Dermis microvascular lymphatic vessel endothelial cell (primary cell): ENCODE results near the gene MUCL1. TPM values are rescaled to one million over a fixed set of nuclear protein-coding genes. Genes with fewer than 3 reads are reported as not detected.
A peak's percentile ranks its signal among the peaks of the same experiment; 100 is the strongest.
"Not testable (repeated sequence)": the region's sequence is repeated elsewhere in the genome, so short reads cannot be mapped to it uniquely, and the experiment has no call there.

Source experiments
- DNase-seq, 2 donors: peaks; one replicate each; pipeline versions ENCODE4 v3.0.0 to v3.0.0-alpha.2; 2010; ENCODE audit warnings: low read depth in 2 of 2
- total RNA-seq: library from RNA; depleted of rRNA; stranded (reverse); fragments of >200 nt; gene quantifications from 2 replicates; pipeline ENCODE4 v1.2.1, GENCODE V29; 2014

MUCL1 gene, protein sequence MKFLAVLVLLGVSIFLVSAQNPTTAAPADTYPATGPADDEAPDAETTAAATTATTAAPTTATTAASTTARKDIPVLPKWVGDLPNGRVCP
- not detected in 2 replicates for total RNA-seq

- DNase-seq = peak; percentile 22 to 64
Observed at GRCh38 chr12:54853933-54854538, at the start of gene MUCL1. Gene MUCL1, plus strand, starts transcription at chr12:54854516. Its CDS starts 67 bp downstream, at chr12:54854583.

- no peak for DNase-seq
Observed at GRCh38 chr12:54821676-54822075, 32.6 kb upstream of the MUCL1 start.

- no peak for DNase-seq
Observed at GRCh38 chr12:54824402-54824801, 29.9 kb upstream of the MUCL1 start.

DNA sequence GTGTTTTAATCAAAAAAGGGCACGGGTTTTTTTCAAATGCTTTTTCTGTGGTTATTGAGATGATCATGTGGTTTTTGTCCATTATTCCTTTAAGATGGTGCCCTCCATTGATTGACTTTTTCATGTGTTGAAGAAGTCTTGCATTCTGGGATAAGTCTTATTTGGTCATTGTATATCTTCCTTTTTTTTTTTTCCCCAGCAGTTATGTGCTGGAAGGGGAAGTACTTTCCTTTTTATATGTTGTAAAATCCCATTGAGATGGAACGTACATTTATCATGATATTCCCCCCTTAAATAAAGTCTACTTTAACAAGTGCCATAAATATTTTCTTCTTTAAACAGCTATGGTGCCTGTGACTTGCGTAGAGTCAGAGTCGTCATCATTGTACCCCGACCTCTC, 24.8 kb upstream of the MUCL1 start:
- DNase-seq = no peak

DNA sequence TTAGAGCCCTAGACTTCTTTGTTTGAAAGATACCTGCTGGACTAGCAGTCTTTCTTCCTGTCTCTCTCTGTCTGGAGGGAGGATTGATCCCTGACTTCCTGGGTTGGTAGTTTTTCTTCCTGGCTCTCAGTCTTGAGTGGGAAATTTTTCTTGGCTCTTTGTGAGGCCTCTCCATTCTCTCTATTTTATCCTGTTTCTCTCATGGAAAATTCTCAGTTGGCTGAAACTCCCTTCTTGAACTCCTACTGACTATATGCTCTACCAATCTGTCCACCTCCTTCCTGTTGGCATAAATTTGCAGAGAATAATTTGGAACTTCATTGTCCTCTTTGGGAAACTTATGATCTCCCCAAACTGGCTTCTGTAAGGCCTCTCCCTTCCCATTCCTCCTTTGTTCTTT, 24.1 kb upstream of the MUCL1 start:
- DNase-seq = no peak

DNA sequence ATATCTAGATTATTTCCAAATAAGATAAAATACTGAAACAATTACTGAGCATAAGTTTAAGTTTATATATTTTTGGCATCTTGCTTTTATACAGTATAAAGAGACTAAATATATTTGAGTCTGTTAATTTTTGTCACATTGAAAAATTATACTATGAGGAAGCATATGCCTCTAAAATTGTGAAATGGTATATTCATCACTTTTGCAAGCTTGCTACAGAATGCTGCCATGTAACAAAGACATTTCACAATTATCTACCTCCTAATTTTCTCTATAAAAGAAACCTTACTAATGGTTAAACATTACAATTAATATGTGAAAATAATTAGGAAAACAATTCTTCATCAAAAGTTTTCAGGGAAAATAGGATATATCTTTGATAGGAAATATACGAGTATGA, 22.7 kb upstream of the MUCL1 start:
- DNase-seq = no peak

DNA sequence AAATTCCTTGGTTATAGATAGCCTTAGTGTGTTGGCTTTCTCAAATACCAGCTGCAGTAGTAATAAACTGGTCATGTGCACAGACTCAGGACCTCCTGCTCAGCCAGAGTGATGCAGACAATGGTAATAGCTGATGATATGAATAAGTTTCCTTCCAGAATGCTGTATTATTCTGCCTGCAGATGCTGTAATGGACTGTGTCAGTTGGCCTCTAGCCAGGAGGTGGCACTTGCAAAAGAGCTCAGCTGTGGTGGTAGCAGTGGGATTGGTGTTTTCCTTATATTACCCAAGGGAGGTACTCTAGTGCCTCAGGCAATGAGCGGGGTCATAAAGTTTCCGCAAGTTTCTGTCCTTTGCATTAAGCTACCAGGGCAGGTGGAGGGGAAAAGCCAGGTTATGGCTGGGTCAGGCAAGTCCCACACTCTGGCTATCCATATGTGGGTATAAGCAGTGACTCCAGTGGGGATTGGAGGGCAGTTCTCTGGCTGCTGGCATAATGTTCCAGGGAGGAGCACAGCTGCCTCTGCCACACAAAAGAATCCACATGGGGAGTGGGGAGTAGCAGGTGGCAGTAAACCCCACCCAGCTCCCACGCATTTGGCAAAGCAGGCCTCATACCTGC, 14.0 kb upstream of the MUCL1 start:
- no peak for DNase-seq

DNA sequence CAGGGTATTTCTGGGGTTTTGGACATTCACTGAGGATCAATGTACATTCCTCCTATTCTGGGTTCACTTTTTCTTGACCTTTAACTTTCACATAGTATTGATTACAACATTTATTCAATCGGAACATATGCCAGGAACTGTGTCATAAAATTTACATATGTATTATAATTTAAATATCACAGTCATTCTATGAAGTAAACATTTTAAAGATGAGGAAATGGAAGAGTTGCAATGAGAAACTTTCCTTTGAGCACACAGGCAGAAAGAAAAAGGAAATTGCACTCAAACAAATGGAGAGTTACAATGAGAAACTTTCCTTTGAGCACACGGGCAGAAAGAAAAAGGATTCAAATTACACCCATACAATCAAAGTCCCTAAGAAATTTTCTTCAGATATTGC, 3.1 kb downstream of the MUCL1 start:
- DNase-seq = no peak

DNA sequence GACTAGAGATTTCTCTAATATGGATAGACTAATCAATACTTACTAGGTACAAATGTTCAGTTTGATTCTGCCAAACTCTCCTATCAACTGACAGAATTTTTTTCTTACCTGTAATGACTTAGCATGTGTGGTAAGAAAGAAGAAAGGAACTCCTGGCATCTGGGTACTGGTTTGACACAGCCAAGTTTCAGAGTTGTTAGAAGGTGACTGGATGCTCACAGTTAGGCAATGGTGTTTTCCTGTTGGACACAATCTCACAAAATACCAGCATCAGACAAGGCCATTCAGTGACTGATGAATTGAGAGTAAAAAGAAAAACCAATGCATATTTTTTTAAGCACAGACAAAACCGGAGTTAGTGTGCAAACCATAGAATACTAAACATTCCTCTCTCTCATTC, 4.2 kb downstream of the MUCL1 start:
- no peak for DNase-seq

DNA sequence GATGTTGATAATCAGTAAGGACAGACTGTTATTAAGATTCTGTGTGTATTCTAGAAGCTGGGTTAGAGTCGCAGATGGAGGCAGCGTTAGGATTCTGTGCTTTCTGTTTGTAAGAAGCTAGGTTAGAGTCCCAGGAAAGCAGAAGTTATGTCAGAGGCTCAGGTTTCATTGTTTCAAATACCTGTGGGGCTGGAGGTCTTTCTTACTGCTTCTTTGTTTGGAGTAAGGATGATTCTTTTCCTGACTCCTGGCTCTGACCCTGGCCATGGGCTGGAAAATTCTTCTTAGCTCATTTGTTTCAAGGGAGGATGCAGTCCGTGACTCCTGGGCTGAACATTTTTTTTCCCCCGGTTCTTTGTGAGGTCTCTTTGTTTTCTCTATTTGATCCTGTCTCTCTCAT, 5.2 kb downstream of the MUCL1 start:
- no peak for DNase-seq

DNA sequence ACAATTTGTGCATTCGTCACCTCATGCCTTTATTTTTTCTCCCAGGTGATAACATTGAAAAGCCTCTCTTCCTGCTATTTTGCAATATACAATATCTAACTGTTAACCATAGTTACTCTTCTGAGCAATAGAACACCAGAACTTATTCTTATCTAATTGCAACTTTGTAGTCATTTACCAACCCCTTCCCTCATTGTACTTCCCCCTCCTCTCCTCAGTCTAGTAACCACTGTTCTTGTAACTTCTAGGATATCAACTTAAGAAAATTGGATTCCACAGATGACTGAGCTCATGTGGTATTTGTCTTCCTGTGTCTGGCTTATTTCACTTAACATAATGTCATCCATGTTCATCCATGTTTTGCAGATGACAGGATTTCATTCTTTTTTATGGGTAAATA, 7.6 kb downstream of the MUCL1 start:
- DNase-seq = no peak

DNA sequence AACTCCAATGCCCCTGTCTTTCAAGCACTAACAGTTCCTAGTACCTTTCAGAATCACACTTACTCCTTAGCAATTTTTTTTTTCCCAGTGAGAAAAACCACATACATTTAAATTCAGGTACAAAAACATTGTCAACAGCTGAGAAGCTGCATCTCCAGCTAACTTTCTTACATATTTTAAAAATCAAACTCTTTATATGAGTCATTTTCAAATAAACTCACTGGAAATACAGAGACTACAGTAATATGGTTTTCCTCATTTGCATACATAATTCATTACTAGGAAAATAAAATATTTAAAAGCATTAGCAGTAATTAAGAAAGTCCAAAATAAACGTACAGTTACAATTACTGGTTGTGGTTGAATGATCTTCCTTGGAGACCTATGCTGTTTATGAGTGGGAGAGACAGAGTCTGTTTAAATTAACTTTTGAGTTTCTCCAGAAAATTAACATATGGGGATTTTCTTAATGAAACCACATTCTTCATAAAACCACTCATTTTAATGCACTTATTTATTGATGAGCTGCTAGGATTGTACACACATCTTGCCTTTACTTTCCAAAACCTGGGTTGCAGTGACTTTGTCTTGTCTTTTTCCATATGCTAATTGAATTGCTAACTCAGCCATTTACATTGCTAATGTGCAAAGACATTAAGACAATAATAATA, 9.8 kb downstream of the MUCL1 start:
- DNase-seq = no peak

GRCh38 chr12:54865683-54866324, 11.5 kb downstream of the MUCL1 start:
- DNase-seq = no peak

- no peak for DNase-seq
Observed at GRCh38 chr12:54868690-54869089, 14.4 kb downstream of the MUCL1 start.

DNA sequence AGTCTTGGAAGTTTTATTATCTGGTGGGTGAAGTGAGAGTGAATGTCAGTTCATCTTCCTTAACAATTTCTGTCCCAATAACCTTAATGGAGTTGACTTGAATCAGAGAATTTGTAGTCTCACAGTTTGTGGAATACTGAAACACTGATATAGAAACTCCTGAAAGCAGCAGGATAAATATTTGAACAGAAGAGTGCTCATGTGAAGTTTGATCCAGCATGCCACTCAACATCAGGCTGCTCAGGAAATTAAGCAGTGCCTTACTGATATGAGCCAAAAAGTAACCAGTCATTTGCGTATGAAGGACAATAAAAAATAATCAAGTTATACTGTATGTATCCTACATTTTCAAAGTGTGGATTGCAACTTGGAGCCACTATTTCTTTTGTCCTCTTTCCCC, 15.7 kb downstream of the MUCL1 start:
- DNase-seq = no peak

- no peak for DNase-seq
Observed at GRCh38 chr12:54870617-54871016, 16.3 kb downstream of the MUCL1 start.

- DNase-seq = no peak
Observed at GRCh38 chr12:54879150-54879549, 24.8 kb downstream of the MUCL1 start.

- DNase-seq = no peak
Observed at GRCh38 chr12:54879579-54879978, 25.3 kb downstream of the MUCL1 start.

- DNase-seq = no peak
Observed at GRCh38 chr12:54882079-54882478, 27.8 kb downstream of the MUCL1 start.

DNA sequence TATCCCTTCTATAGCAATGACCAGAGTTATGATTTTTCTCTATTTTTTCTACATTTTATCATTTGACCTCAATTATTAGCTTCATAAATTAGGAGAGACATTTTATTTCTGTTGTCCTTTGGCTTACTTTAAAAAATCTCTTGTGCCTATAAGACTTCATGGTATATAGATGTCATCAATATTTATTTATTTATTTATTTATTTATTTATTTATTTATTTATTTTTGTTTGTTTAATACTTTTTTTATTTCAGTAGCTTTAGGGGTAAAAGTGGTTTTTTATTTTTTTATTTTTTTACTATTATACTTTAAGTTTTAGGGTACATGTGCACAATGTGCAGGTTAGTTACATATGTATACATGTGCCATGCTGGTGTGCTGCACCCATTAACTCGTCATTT, 28.3 kb downstream of the MUCL1 start:
- DNase-seq = not testable (repeated sequence)

DNA sequence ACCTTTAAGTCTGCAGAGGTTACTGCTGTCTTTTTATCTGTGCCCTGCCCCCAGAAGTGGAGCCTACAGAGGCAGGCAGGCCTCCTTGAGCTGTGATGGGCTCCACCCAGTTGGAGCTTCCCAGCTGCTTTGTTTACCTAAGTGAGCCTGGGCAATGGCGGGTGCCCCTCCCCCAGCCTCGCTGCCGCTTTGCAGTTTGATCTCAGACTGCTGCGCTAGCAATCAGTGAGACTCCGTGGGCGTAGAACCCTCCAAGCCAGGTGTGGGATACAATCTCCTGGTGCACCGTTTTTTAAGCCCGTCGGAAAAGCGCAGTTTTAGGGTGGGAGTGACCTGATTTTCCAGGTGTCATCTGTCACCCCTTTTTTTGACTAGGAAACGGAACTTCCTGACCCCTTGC, 34.1 kb downstream of the MUCL1 start:
- not testable (repeated sequence) for DNase-seq

DNA sequence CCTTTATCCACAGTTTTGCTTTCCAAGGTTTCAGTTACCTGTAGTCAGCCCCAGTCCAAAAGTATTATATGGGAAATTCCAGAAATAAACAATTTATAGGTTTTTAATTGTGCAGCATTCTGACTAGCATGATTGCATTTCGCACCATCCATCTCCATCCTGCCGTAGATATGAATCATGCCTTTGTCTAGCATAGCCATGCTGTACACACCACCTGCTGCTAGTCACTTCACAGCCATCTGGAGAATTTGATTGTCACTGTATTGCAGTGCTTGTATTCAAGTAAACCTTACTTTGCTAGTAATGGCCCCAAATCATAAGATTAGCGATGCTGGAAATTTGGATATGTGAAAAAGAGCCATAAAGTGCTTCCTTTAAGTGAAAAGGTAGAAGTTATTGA, 36.0 kb downstream of the MUCL1 start:
- no peak for DNase-seq
